Activated CD4-positive, alpha-beta T cell treated with anti-CD3 and anti-CD28 coated beads, Interleukin-2, amount 50 U/mL, for 48 hours (primary cell): ENCODE measurements around the gene THSD4.

Source experiments
- DNase-seq, 2 experiments: peaks; one replicate each; pipeline ENCODE4 v3.0.0-alpha.2; 2020

Gene THSD4

GRCh38 chr15:71469413-71469812 is 354.1 kb downstream of the THSD4 start:
- DNase-seq = no peak

- no peak for DNase-seq
These were observed 356.1 kb downstream of the THSD4 start for GRCh38 chr15:71471347-71471746.

- no peak for DNase-seq
These were observed 357.3 kb downstream of the THSD4 start for GRCh38 chr15:71472566-71472965.

- no peak for DNase-seq
These were observed 358.5 kb downstream of the THSD4 start for GRCh38 chr15:71473751-71474150.

GRCh38 chr15:71476823-71477222 is 361.6 kb downstream of the THSD4 start:
- DNase-seq = no peak

GRCh38 chr15:71480556-71480955 is 365.3 kb downstream of the THSD4 start:
- DNase-seq = no peak

GRCh38 chr15:71484080-71484479 is 368.8 kb downstream of the THSD4 start:
- no peak for DNase-seq

GRCh38 chr15:71485094-71485693 is 369.9 kb downstream of the THSD4 start:
- no peak for DNase-seq

GRCh38 chr15:71489570-71489969 is 374.3 kb downstream of the THSD4 start:
- no peak for DNase-seq

- no peak for DNase-seq
These were observed 378.3 kb downstream of the THSD4 start for GRCh38 chr15:71493526-71493925.

- DNase-seq = no peak
These were observed 379.5 kb downstream of the THSD4 start for GRCh38 chr15:71494563-71495397.

- no peak for DNase-seq
These were observed 380.1 kb downstream of the THSD4 start for GRCh38 chr15:71495398-71495780.

GRCh38 chr15:71496336-71496955 is 381.2 kb downstream of the THSD4 start:
- DNase-seq = no peak

- DNase-seq = no peak
These were observed 386.2 kb downstream of the THSD4 start for GRCh38 chr15:71501344-71502076.

- DNase-seq = no peak
These were observed 386.8 kb downstream of the THSD4 start for GRCh38 chr15:71502077-71502432.

- no peak for DNase-seq
These were observed 390.7 kb downstream of the THSD4 start for GRCh38 chr15:71505962-71506361.

- DNase-seq = no peak
These were observed 391.7 kb downstream of the THSD4 start for GRCh38 chr15:71506946-71507345.

- no peak for DNase-seq
These were observed 392.9 kb downstream of the THSD4 start for GRCh38 chr15:71508081-71508682.

GRCh38 chr15:71509139-71509538 is 393.9 kb downstream of the THSD4 start:
- DNase-seq = no peak

- no peak for DNase-seq
These were observed 395.5 kb downstream of the THSD4 start for GRCh38 chr15:71510763-71511162.

- DNase-seq = no peak
These were observed 396.8 kb downstream of the THSD4 start for GRCh38 chr15:71511796-71512681.

GRCh38 chr15:71512682-71513006 is 397.4 kb downstream of the THSD4 start:
- no peak for DNase-seq
